Astrocyte (in vitro differentiated cells and primary cell): ENCODE measurements around the gene FAM3C. TPM values are rescaled to one million over a fixed set of nuclear protein-coding genes. Genes with fewer than 3 reads are reported as not detected.

Experiments used
- DNase-seq: peaks from one replicate; pipeline ENCODE4 v3.0.0-alpha.2; 2010; ENCODE audit warnings: low read depth
- FAIRE-seq: peaks from 2 replicates; lab custom pipeline; 2011; peaks lifted over from hg19 to GRCh38; lab: Jason Lieb, UNC
- H2AFZ ChIP-seq: 2 replicates; pipeline ENCODE4 v1.6.0; 2012; ENCODE audit warnings: low read depth, low read length, inconsistent platforms
- H3K27ac ChIP-seq: 2 replicates; pipeline ENCODE4 v1.5.1; 2011; ENCODE audit warnings: low read depth, low read length, inconsistent platforms
- H3K27me3 ChIP-seq: 2 replicates; pipeline ENCODE4 v1.6.0; 2011; ENCODE audit warnings: low read length, inconsistent platforms; ENCODE audit not compliant: insufficient read depth
- H3K36me3 ChIP-seq: 2 replicates; pipeline ENCODE4 v1.5.1; 2011; ENCODE audit warnings: low read length, inconsistent platforms; ENCODE audit not compliant: insufficient read depth
- H3K4me1 ChIP-seq: 2 replicates; pipeline ENCODE4 v1.5.1; 2011; ENCODE audit warnings: low read length, inconsistent platforms; ENCODE audit not compliant: insufficient read depth
- H3K4me2 ChIP-seq: 2 replicates; pipeline ENCODE4 v1.6.0; 2012; ENCODE audit warnings: low read length, inconsistent platforms
- H3K4me3 ChIP-seq: 2 replicates; pipeline ENCODE4 v1.5.1; 2011; ENCODE audit warnings: low read depth, mild to moderate bottlenecking, low read length, inconsistent platforms; ENCODE audit not compliant: insufficient read depth
- H3K79me2 ChIP-seq: 2 replicates; pipeline ENCODE4 v1.6.0; 2012; ENCODE audit warnings: mild to moderate bottlenecking, low read length, inconsistent platforms; ENCODE audit not compliant: insufficient read depth
- H3K9ac ChIP-seq: 2 replicates; pipeline ENCODE4 v1.6.0; 2012; ENCODE audit warnings: mild to moderate bottlenecking, low read length, inconsistent platforms
- H3K9me3 ChIP-seq: 2 replicates; pipeline ENCODE4 v1.5.1; 2012; ENCODE audit warnings: low read depth, mild to moderate bottlenecking, low read length, inconsistent platforms; ENCODE audit not compliant: insufficient read depth
- H4K20me1 ChIP-seq: 2 replicates; pipeline ENCODE4 v1.6.0; 2012; ENCODE audit warnings: low read length, inconsistent platforms; ENCODE audit not compliant: insufficient read depth
- H3K27ac Mint-ChIP-seq: one replicate; pipeline ENCODE4 v1.8.0; 2021; ENCODE audit warnings: mild to moderate bottlenecking, mixed read lengths; ENCODE audit not compliant: unreplicated experiment
- H3K27me3 Mint-ChIP-seq: one replicate; pipeline ENCODE4 v1.8.0; 2021; ENCODE audit warnings: low read depth, mixed read lengths; ENCODE audit not compliant: unreplicated experiment
- H3K36me3 Mint-ChIP-seq: one replicate; pipeline ENCODE4 v1.8.0; 2021; ENCODE audit warnings: low read depth, mixed read lengths; ENCODE audit not compliant: unreplicated experiment
- H3K4me1 Mint-ChIP-seq: one replicate; pipeline ENCODE4 v1.8.0; 2021; ENCODE audit warnings: low read depth, mixed read lengths; ENCODE audit not compliant: unreplicated experiment
- H3K4me3 Mint-ChIP-seq: one replicate; pipeline ENCODE4 v1.8.0; 2021; ENCODE audit warnings: mild to moderate bottlenecking, moderate library complexity, mixed read lengths; ENCODE audit not compliant: unreplicated experiment
- H3K9me3 Mint-ChIP-seq: one replicate; pipeline ENCODE4 v1.8.0; 2021; ENCODE audit warnings: mild to moderate bottlenecking, mixed read lengths; ENCODE audit not compliant: unreplicated experiment
- EZH2 ChIP-seq: IDR thresholded peaks from 2 replicates; pipeline ENCODE4 v1.6.1; 2012; ENCODE audit warnings: mild to moderate bottlenecking, low read length, inconsistent platforms; ENCODE audit not compliant: insufficient read depth
- total RNA-seq: library from RNA; stranded (reverse); gene quantifications from 2 replicates; pipeline ENCODE4 v1.2.1, GENCODE V29; 2021
- TF ChIP-seq, protein P1 (sequence below): IDR thresholded peaks from 2 replicates; pipeline ENCODE4 v1.5.1; 2011; ENCODE audit warnings: low read depth, mild to moderate bottlenecking, inconsistent platforms, low read length, moderate library complexity; ENCODE audit not compliant: insufficient read depth

FAM3C gene
- total RNA-seq, 1 donor from 2014 or later = 71.8 TPM

DNA sequence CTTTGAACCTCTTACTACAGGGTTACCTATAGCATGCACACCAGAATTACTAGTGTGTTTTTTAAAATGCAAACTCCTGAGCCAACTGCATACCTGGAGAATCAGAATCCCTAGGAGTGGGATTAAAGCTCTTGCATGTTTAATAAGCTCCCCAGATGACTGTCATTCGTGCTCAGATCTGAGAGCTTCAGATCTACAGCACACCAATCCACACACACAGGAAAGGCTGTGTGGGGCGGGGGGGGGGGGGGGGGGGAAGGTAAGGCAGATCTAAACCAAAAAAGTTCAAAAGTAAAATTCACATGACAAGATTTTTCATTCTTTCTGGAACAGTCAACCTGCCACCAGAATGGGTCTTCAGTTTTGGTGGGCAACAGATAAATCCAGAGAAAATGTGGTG lies 5.5 kb downstream of the FAM3C start:
- H3K4me1 ChIP-seq = peaks cover 8% of the 10 kb centered on the region
- no peaks in the 10 kb centered on the region for H3K27me3 ChIP-seq
- H3K9me3 ChIP-seq = no peaks in the 10 kb centered on the region
- DNase-seq (no peak), FAIRE-seq (no peak)
- Mint-ChIP-seq H3K36me3 (peaks cover 4% of the 10 kb centered on the region), H3K4me1 (peaks cover 30% of the 10 kb centered on the region), H3K4me3 (no peak overlapping the region), H3K9me3 (no peaks in the 10 kb centered on the region), H3K27ac (no peak overlapping the region), H3K27me3 (no peaks in the 10 kb centered on the region)
- peaks cover 85% of the 10 kb centered on the region for H4K20me1 ChIP-seq
- no peak for TF ChIP-seq EZH2
- TF ChIP-seq, protein P1, sequence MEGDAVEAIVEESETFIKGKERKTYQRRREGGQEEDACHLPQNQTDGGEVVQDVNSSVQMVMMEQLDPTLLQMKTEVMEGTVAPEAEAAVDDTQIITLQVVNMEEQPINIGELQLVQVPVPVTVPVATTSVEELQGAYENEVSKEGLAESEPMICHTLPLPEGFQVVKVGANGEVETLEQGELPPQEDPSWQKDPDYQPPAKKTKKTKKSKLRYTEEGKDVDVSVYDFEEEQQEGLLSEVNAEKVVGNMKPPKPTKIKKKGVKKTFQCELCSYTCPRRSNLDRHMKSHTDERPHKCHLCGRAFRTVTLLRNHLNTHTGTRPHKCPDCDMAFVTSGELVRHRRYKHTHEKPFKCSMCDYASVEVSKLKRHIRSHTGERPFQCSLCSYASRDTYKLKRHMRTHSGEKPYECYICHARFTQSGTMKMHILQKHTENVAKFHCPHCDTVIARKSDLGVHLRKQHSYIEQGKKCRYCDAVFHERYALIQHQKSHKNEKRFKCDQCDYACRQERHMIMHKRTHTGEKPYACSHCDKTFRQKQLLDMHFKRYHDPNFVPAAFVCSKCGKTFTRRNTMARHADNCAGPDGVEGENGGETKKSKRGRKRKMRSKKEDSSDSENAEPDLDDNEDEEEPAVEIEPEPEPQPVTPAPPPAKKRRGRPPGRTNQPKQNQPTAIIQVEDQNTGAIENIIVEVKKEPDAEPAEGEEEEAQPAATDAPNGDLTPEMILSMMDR = no peak
- peaks cover 99% of the 10 kb centered on the region for H3K79me2 ChIP-seq
- H3K9ac ChIP-seq = no peak overlapping the region
- H2AFZ ChIP-seq = no peak overlapping the region
- peaks cover 3% of the 10 kb centered on the region for H3K36me3 ChIP-seq
- no peak overlapping the region for H3K4me3 ChIP-seq
- no peak overlapping the region for H3K4me2 ChIP-seq
- H3K27ac ChIP-seq = no peak overlapping the region

DNA sequence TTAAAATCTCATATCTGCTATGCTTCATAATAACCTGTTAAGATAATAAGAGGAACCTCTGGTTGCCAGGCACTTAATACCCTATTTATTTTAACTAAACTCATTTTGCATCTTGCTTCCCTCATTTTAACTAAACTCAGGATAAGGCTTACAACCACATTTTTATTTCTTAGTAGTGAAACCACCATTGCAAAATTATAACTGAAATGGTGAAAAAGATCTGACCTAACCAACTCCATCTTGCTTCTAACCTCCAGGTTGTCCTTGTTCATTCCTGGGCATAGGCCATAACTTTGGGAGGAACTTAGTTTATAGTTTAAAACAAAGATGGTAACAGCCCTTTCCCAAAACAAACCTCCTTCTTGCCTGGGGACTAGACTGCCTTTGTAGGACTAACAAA lies 6.0 kb downstream of the FAM3C start:
- no peak overlapping the region for H3K9ac ChIP-seq
- peaks cover 99% of the 10 kb centered on the region for H3K79me2 ChIP-seq
- Mint-ChIP-seq H3K36me3 (peaks cover 4% of the 10 kb centered on the region), H3K4me3 (no peak overlapping the region), H3K9me3 (no peaks in the 10 kb centered on the region), H3K27me3 (no peaks in the 10 kb centered on the region), H3K4me1 (peaks cover 35% of the 10 kb centered on the region), H3K27ac (no peak overlapping the region)
- peaks cover 87% of the 10 kb centered on the region for H4K20me1 ChIP-seq
- peaks cover 8% of the 10 kb centered on the region for H3K4me1 ChIP-seq
- no peak overlapping the region for H3K4me2 ChIP-seq
- H3K27ac ChIP-seq = no peak overlapping the region
- no peak overlapping the region for H3K4me3 ChIP-seq
- DNase-seq (no peak), FAIRE-seq (no peak)
- TF ChIP-seq, protein P1 = no peak
- no peak for TF ChIP-seq EZH2
- H3K27me3 ChIP-seq = no peaks in the 10 kb centered on the region
- no peak overlapping the region for H2AFZ ChIP-seq
- H3K36me3 ChIP-seq = peaks cover 3% of the 10 kb centered on the region
- H3K9me3 ChIP-seq = no peaks in the 10 kb centered on the region

DNA sequence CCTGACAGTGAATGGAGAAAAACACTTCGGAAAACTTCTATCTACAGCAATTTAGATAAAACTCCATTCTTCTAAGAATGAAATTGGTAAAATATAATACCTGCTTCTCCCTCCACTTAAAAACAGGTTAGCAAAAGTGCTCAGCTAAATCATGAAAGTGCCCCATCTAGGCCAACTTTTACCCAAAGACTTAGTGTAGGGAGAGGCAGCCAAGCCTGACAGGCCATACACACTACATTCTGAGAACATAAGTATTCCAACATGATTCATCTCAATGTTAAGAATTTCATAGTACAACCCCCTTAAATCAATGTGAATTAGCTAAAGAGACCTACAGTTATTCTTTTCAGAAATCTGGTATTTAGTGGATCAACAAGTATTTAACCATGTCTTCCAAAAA lies 7.2 kb downstream of the FAM3C start:
- TF ChIP-seq, protein P1 = no peak
- TF ChIP-seq EZH2 = no peak
- Histone ChIP-seq H3K4me2 (no peak overlapping the region), H2AFZ (no peak overlapping the region), H3K79me2 (peaks cover 99% of the 10 kb centered on the region), H3K4me3 (no peak overlapping the region), H3K36me3 (peaks cover 3% of the 10 kb centered on the region), H4K20me1 (peaks cover 88% of the 10 kb centered on the region), H3K27ac (no peak overlapping the region), H3K9me3 (no peaks in the 10 kb centered on the region), H3K27me3 (no peaks in the 10 kb centered on the region), H3K9ac (no peak overlapping the region), H3K4me1 (no peaks in the 10 kb centered on the region)
- FAIRE-seq (no peak), DNase-seq (no peak)
- Mint-ChIP-seq H3K27me3 (no peaks in the 10 kb centered on the region), H3K4me1 (peaks cover 36% of the 10 kb centered on the region), H3K9me3 (no peaks in the 10 kb centered on the region), H3K27ac (no peak overlapping the region), H3K36me3 (peaks cover 4% of the 10 kb centered on the region), H3K4me3 (no peak overlapping the region)
